Measurements from ENCODE around the gene ST3GAL5.
A peak's percentile ranks its signal among the peaks of the same experiment; 100 is the strongest.
"Not testable (repeated sequence)": the region's sequence is repeated elsewhere in the genome, so short reads cannot be mapped to it uniquely, and the experiment has no call there.

The ST3GAL5 gene

DNA sequence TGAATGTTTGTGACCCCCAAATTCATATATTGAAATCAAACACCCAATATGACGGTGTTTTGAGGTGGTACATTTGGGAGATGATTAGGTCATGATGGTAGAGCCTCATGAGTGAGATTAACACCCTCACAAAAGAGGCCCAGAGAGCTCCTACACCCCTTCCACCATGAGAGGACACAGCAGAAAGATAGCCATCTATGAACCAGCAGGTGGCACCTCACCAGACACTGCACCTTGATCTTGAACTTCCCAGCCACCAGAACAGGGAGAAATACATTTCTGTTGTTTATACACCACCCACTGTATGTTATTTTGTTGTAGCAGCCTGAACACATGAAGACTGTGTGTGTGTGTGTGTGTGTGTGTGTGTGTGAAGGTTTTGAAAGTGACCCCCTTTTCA, 58.1 kb downstream of the ST3GAL5 start:
- DNase-seq: no peak

DNA sequence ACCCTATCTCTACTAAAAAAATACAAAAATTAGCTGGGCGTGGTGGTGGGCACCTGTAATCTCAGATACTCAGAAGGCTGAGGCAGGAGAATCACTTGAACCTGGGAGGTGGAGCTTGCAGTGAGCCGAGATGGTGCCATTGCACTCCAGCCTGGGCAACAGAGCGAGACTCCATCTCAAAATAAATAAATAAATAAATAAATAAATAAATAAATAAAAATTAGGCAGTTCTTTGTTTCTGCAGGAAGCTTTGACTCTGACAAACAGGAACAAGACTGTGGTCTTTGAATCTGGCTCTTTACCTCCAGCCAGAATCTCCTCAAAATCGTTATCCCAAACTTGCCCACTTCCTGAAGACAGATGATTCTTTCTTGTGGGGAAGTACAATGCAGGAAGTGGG, 59.4 kb downstream of the ST3GAL5 start:
- not testable (repeated sequence) for DNase-seq

DNA sequence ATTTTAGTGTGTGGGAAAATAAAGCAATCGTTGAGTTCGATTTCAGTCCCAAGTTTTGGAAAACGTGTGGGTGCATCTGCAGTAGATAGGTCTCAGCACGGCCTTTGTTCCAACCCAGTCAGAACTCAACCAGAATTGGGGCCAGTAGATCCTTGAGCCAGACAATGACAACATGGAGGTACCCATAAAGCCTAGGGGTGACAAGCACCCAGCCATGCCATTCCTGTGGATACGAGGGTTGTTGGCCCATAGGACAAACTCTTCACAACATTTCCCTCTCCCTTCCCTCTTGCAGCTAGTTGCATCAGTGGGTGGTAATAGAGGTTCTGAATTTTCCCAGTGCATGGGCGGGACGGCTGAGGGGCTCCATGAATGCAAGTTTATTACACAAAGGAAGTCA, 60.1 kb downstream of the ST3GAL5 start:
- no peak for DNase-seq

DNA sequence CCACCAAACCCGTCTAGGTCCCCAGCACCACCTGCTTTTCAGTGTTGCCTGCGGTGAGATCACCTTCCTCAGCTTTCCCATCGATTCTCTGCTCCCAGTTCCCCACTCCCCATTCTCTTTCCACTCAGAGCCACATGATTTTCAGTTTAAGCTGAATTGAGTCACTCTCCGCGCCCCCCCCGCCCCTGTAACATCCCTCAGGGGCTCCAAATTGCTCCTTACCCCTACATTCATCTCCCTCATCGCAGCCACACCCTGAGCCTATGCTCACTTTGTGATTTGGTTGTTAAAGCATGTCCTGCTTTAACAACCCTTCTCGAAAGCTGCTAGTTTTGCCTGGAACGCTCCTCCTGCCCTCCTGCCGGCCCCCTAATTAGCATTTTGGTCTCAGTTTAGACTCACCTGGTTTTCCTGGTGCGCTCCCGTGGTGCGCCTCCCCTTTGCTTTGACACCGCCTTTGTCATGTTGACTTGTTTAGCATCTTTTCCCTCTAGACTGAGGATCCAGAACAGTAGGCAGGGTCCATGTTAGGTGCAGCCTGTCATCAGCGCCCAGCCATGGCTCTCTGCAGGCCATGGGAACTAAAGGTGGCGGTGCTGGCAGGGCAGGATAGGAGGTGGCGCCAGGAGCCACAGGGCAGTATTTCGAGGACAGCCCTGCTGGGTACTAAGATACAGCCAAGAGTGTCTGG, 60.8 kb downstream of the ST3GAL5 start:
- DNase-seq: no peak

DNA sequence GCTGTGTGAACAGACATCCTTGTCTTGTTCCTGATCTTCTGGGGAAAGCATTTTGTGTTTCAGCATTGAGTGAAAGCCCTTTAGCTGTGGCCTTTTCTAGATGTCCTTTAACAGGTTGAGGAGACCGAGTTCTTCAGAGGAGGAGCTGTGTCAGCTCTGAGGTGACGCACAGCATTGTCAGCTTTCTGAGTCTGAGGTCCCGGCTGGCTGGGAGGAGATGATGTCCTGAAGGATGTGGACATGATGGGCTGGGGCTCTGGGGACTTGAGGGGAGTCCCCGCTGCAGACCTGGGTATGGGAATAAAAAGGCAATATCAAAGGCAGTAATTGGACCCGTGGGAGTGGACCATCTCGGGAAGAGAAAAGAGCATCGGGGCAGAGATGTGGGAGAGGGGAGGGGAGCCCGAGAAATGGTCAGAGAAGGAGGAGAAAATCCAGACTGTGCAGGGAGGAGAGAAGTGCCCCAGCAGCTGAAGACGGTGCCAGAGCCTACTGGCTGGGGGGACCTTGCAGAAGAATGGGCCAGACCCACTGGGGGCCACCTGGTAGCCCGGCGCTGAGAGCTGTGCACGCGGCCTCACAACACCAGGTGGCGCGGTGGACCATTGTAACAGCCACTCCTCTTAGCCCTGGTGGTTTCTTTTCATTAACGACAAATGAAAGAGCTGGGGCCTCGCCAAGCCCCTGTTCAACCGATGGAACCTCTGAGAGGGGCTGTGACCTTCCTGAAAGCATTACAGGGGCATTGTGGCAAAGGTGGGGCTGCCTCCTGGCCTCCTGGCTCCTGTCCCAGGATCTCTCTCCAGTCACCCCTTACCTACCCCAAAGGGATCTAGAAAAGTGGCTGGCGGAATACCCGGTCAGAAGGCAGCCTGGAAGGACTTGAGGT, 61.6 kb downstream of the ST3GAL5 start:
- DNase-seq: no peak

DNA sequence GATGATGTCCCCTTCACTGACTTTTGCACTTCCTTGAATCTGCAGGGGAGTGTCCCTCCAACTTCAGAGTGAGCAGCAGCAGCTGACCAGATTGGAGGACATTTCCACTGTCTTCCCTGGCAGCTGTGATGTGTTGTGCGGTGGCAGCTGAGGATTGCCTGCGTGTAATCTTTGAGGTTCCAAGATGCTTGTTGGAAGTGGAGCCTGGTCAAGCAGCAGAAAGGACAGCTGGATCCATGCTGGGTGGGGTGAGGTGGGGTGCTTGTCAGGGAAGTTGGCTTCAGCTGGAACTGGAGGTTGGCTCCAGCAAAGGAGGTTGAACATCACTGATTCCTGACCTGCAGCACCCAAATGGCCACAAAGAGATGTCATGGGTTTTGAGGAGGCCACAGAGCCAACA, 64.8 kb downstream of the ST3GAL5 start:
- no peak for DNase-seq

DNA sequence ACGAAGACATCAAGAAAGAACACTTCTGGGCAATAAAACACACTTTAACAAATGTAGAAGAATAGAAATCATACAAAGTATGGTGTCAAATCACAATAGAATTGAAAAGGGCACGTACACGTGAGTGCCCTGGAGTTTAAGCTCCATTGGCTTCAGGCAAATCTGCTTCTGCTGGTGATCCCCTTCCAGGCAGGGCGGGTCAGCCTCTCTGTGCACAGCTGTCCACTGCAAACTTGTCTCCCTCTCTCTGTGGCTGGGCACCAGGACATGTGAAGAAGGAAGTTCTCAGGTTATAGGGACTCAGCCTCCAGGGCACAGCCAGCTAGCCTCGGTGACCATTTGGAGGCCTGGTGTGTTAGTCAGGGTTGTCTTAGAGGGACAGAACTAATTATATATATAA, 66.0 kb downstream of the ST3GAL5 start:
- DNase-seq: no peak

DNA sequence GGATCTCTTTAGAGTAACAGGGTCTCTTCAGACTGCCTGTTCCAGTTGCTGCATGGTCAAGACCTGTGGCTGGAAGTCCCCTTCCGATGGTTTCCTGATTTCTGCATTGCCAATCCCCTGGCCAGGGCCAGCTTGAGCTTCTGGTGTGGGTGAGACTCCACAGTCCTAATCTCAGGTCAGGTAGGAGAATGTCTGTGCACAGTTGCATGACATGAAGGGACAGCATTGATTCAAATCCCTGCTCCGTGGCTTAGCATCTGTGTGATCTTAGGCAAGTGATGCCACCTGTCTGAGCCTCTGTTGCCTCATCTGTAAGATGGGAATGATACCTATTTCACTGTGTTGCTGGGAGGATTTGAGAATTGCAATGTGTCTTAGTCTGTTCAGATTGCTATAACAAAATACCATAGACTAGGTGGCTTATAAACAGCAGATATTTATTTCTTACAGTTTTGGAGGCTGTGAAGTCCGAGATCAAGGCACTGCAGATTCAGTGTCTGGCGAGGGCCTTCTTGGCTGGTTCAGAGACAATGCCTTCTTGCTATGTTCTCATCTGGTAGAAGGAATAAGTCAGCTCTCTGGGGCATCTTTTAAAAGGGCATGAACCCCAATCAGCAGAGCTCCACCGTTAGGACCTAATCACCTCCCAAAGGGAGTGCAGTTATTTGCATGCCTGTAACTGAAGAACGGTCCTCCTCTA, 68.8 kb downstream of the ST3GAL5 start:
- DNase-seq: no peak

DNA sequence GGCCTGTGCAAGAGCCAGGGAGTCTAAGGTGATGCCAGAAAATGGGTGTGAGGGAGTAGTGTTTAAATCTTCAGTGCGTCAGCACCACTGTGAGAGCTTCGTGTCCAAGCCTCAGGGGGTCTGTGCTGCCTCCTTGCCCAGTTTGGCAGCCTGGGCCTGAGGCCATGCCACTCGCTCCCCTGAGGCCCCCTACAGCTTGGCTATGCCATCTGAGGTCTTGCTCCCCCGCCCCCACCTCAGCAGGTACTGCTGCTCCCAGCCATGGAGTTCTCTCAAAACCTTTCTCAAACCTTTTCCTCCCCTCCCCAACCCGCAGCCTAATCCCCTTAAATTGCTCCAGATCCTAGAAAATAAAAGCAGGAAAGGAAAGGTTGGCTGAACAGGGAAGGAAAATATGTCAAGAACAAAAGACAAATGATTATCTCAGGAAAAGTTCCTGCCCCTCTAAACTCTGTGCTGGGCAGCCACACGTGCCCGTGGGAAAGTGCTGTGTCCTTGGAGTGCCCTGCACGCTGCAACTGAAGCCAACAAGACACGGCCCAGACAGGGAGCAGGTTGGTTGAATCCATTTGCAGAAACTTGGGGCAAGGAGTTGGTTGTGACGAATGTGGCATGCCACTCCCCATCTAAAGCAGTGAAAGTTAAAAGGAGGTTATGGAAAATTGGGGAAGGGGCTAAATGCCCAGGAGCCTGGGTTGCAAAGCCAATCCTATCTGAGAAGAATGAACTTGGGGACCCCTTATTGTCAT, 73.8 kb downstream of the ST3GAL5 start:
- DNase-seq: no peak

DNA sequence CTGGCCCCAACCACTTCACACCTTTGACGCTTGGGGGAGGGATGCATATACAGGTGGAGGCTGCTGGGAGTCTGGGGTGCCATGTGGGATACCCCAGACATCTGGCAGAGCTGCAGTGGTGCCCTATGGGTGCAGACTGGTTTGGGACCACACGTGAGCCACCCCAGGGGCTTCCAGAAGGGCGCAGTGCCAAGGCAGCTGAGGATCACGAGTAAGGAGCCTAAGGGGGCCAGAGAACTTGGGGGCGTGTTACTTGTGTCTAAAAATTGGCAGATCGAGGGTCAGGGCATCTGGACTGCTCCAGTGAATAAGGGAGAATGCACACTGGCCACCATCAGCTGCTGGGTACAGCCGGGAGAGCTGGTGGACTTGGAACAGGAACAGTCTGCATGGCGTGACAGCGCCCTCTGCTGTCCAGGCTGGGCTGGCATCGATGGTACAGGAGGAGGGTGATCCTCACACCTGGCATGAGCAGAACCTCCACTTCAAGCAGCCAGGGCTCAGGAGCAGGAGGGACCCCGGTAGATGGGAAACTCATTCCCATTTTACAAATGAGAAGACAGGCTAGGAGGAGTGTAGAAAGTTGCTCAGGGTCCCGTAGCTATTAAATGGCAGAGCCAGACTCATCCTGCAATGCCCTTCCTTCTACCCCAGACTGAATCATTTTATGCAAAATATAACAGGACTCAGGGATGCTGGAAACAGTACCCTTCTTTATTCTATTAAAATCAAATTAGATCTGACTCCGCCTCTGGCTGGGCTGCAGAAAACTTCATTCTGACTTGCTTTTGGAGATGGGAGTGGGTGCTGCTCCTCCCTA, 74.6 kb downstream of the ST3GAL5 start:
- DNase-seq: peak; percentile 45

DNA sequence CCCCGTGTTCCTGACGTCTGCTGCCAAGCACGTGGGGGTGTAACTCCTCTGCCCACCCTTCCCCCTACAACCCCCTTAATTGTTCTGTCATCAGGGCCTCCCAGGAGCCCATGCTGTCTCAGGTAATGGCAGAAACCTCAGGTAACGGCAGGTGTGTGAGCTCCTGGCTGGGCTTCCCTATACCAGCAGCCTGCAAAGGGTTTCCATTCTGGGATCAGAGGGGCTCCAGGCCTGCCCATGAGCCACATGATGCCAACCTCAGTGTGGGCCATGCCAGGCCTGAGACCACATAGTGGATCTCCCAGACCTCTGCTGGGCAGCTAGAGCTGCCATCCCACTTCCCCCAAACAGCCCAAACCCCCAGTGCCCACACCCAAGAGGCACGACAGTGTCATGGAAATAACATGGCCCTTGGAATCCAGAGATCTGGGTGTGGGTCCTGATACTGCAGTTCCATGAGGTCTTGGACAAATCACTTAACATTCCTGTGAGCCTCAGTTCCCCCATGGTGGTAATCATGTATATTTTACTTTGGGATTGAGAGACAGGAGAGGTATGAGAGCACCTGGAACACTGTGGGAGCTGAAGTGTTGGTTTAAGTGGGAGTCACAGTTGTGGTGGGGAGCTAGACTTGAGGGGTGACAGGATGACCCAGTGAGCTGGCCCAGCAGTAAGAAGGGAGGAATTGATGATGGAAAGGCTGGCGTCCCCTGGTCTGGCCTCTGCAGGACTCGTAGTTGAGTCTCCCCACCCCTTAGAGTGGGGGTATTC, 75.4 kb downstream of the ST3GAL5 start:
- no peak for DNase-seq

DNA sequence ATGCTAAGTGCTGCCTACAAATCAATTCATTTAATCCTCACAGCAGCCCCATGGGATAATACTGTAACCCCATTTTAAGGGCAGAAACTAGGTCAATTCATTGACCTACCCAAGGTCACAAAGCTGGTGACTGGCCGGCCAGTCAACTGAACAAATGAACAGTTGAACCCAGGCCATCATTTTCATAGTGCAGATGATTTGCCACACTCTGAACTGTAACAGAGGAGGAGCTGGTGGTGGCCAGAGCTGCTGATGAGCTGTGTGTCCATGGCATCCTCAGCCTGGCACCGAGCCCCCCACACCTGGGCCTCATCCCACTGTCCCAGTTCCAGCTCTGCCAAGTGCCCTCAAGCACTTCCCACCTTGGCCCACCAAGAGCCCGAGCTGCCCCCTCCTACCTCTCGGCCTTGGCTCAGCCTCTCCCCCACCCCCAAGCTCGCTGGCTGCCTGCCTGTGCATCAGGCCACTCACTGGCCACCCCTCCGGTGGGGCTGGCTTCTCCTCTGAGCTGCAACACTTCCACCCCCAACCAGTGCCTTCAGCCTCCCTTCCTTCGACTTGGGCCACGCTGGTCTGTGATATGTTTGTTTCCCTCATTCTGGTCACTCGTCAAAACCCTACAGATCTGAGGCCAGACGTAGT, 76.6 kb downstream of the ST3GAL5 start:
- no peak for DNase-seq

DNA sequence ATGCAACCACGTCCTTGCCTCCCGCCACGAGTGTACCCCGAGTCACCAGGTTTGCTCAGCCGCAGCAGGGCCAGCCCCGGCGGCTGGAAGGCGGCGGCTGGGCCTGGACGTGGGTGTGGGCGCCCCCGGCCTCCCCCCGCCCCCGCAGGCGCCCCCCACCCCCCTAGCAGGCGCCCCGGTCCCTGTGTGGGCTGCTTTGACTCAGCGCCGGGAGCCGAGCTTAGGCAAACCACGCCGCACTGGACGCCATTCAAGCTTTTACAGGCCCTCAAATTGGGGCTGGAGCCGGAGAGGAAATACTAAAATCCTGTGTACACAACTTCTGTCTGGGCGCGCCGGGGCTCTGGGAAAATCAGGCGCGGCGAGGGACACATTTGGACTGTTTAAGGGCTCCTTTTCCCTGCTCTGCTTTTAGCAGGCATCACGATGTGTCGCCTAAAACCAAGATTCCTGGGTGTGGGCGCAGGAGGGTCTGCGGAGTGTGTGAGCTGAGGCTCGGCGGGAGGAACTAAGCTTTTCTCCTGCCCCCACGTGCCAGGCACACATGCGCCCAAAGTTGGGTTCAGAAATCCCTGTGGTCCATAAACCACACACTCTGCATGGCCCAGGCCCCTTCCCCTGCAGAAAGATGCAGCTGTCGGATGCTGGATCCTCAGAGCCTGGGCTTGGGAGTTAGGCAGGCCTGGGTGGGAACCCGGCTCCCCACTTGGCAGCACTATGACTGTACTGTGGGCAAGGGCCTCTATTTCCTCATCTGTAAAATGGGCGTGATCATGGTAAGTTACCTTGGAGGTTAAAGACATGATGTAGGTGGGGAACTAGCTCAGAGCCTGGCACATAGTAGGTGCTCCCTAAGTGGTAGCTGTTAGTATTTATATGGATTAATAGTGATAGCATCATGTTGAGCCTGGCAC, 77.4 kb downstream of the ST3GAL5 start:
- DNase-seq: no peak

DNA sequence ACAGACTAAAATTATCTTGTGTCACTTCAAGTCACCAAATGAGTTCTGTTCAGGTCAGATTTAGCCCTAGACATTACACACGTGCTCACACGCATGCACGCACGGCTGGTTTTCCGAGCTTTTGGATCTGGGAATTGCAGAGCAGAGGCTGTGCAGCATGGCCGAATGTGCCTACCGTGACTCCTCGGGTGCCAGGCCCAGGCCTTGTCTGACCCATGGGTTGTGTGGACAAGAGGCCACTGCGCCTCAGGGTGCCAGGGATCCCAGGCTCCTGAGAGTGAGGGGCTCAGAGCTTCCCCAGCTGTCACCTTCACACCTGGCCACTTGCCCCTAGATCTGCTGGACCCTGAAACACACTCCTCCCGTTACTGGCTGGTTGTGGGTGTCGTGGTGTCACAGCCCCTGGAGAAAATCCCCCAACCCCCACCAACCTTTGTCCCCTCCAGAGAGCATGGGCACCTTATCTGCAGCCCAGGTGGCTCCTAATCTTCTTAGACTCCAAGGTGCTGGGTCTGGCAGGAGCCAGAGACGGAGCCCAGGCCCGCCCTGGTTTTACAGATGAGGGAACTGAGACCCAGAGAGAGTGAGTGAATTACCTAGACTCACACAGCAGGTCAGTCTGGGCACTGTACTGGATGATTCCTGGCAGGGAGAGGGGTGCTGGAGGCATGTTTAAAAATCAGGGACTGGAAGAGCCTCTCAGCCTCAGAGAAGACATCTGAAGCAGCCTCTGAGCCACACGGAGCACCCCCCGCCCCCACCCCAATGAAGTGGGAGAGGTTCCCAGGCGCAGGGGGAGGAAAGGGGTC, 78.2 kb downstream of the ST3GAL5 start:
- DNase-seq: no peak

DNA sequence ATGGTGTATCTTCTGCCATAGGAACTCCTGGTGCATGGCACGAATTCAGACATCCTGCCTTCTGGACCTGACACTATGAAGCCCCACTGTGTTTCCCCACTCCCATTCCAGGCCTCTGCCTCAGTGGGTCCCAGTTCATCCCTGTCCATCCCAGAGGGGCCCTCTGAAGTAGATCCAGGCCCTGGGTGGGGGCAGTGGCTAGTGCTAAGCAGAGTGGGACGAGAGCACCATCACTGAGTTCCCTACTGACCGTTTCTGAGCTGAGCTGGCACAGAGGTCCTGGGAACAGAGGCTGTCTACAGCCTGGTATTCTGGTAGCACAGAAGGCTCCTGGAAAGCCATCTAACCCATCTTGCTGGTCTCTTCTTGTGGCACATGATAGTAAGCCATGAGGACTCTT, 81.0 kb downstream of the ST3GAL5 start:
- no peak for DNase-seq

DNA sequence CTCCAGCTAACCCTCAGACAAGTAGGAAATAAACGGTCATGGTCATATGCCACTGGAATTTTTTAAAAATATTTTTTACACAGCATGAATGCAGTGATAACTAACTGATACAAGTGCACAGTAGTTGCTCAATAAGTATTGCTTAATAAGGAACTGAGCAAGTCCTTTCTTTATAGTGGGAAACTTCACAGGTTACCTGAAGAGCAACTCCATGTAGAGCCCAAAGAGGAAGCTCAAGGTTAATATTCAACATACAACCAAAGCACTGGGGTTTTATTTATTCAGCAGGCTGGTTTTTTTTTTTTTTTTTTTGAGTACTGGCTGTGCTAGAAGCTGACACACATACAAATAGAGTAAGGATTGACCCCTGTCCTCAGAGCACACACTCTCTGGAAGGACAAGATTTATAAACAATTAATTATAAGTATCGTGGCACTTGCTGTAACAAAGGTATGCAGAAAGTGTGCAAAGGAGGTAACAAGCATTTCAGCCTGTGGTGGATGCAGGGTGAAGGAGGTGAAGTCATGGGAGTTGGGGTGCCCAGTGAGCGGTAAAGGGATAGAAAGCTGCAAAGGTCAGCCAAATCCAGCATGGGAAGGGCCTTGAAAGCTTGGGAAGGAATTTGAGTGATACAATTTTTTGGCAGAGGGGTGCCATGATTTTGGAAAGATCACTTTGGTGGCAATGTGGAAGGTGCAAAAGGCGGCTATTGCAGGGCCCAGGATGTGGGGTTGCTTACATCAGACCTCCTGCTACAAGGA, 82.3 kb downstream of the ST3GAL5 start:
- no peak for DNase-seq

DNA sequence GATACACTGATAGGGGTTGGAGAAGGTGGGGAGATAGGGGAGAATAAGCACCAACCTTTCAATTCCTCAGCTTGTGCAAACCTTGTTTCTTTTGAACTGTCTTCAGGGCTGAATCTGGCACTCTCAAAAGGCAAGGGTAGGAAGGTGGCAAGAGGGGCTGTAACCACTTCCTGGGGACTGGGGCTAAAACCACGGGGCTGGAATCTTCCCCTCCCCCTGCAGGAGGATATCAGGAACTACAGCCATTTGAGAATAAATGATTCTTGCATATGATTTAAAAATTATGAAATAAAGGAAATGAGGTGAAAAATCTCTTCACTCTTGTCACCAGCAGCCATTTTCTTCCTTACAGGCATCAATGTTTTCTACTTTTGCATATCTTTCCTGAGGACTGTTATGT, 84.2 kb downstream of the ST3GAL5 start:
- DNase-seq: no peak

Data from GOT3 (cell line).